GM23248 (cell line): ENCODE measurements around the gene TARP.

Experiments used
- DNase-seq: peaks from one replicate; pipeline ENCODE4 v3.0.0-alpha.2; 2015
- H2AFZ ChIP-seq: fragments of 200-600 bp; sonication (generic); 2 replicates; pipeline ENCODE4 v1.6.1; 2016; ENCODE audit warnings: antibody characterized with exemption
- H3F3A ChIP-seq: fragments of 200-600 bp; sonication (generic); 2 replicates; pipeline ENCODE4 v1.6.1; 2016; ENCODE audit warnings: mild to moderate bottlenecking, antibody characterized with exemption, mixed run types; ENCODE audit not compliant: insufficient read depth
- H3K27ac ChIP-seq: fragments of 200-600 bp; sonication (generic); 2 replicates; pipeline ENCODE4 v1.5.1; 2016; ENCODE audit warnings: mild to moderate bottlenecking
- H3K27me3 ChIP-seq: fragments of 200-600 bp; sonication (generic); replicated peaks from 2 replicates; pipeline ENCODE4 v1.6.1; 2016; ENCODE audit warnings: mild to moderate bottlenecking; ENCODE audit not compliant: insufficient read depth
- H3K36me3 ChIP-seq: fragments of 200-600 bp; sonication (generic); 2 replicates; pipeline ENCODE4 v1.6.1; 2016; ENCODE audit warnings: low read depth, mild to moderate bottlenecking
- H3K4me1 ChIP-seq: fragments of 200-600 bp; sonication (generic); 2 replicates; pipeline ENCODE4 v1.6.1; 2016; ENCODE audit warnings: mild to moderate bottlenecking; ENCODE audit not compliant: insufficient read depth
- H3K4me2 ChIP-seq: fragments of 200-600 bp; sonication (generic); one replicate; pipeline ENCODE4 v1.6.1; 2016; ENCODE audit warnings: mild to moderate bottlenecking; ENCODE audit not compliant: unreplicated experiment
- H3K4me3 ChIP-seq: fragments of 200-600 bp; sonication (generic); 2 replicates; pipeline ENCODE4 v1.5.1; 2016; ENCODE audit warnings: mild to moderate bottlenecking
- H3K79me2 ChIP-seq: fragments of 200-600 bp; sonication (generic); 2 replicates; pipeline ENCODE4 v1.6.1; 2016; ENCODE audit warnings: mild to moderate bottlenecking; ENCODE audit not compliant: insufficient read depth
- H3K9ac ChIP-seq: fragments of 200-600 bp; sonication (generic); 2 replicates; pipeline ENCODE4 v1.6.1; 2016; ENCODE audit warnings: mild to moderate bottlenecking
- H3K9me2 ChIP-seq: fragments of 200-600 bp; sonication (generic); 2 replicates; pipeline ENCODE4 v1.6.1; 2016; ENCODE audit warnings: mixed run types, mild to moderate bottlenecking, moderate library complexity; ENCODE audit not compliant: insufficient read depth
- H3K9me3 ChIP-seq: fragments of 200-600 bp; sonication (generic); one replicate; pipeline ENCODE4 v1.6.1; 2017; ENCODE audit warnings: low read depth
- H4K20me1 ChIP-seq: fragments of 200-600 bp; sonication (generic); 2 replicates; pipeline ENCODE4 v1.6.0; 2016; ENCODE audit not compliant: insufficient read depth
- EZH2 ChIP-seq: fragments of 200-600 bp; sonication (generic); IDR thresholded peaks from 2 replicates; pipeline ENCODE4 v1.6.1; 2018; ENCODE audit warnings: antibody characterized with exemption, mild to moderate bottlenecking; ENCODE audit not compliant: insufficient read depth, poor library complexity, severe bottlenecking
- EZH2phosphoT487 ChIP-seq: fragments of 200-600 bp; sonication (generic); IDR thresholded peaks from 2 replicates; pipeline ENCODE4 v1.6.1; 2018; ENCODE audit warnings: antibody characterized with exemption, moderate library complexity, mild to moderate bottlenecking, low read depth; ENCODE audit not compliant: insufficient read depth
- WGBS, 2 experiments: methylation state at CpG; one replicate each; pipeline ENCODE4 v1.1.6; 2015 to 2017; ENCODE audit warnings: low lambda C conversion rate in 2 of 2, low coverage in 1 of 2; ENCODE audit errors: missing lambda C conversion rate in 2 of 2; 5-methylcytosine and 5-hydroxymethylcytosine counted together
- in situ Hi-C: fragments of 300-500 bp; cut with MboI; formaldehyde crosslinking; loops from 2 replicates; pipeline ENCODE4 v1.15.0; 2020

TARP gene

GRCh38 chr7:38296059-38296857 lies 22.8 kb upstream of the TARP start:
- in situ Hi-C loops = no loop called here
- Histone ChIP-seq H3K27ac (no peak overlapping the region), H3K4me1 (no peaks in the 10 kb centered on the region), H3K4me2 (no peak overlapping the region), H3K4me3 (no peak overlapping the region), H3K9me2 (no peaks in the 10 kb centered on the region), H3K9ac (no peak overlapping the region), H3K9me3 (no peaks in the 10 kb centered on the region), H2AFZ (no peak overlapping the region), H4K20me1 (no peaks in the 10 kb centered on the region), H3F3A (no peaks in the 10 kb centered on the region), H3K27me3 (peaks cover 17% of the 10 kb centered on the region), H3K79me2 (no peaks in the 10 kb centered on the region), H3K36me3 (no peaks in the 10 kb centered on the region)
- no peak for DNase-seq
- TF ChIP-seq EZH2 = no peak
- no peak for TF ChIP-seq EZH2phosphoT487
- WGBS, 2 experiments = 29 to 35% methylated on average over 5 of the region's 5 CpGs

- WGBS, 2 experiments = 6 to 14% methylated on average over 2 of the region's 2 CpGs
- Histone ChIP-seq H4K20me1 (no peaks in the 10 kb centered on the region), H3K79me2 (no peaks in the 10 kb centered on the region), H3K27me3 (peaks cover 11% of the 10 kb centered on the region), H3K4me1 (no peaks in the 10 kb centered on the region), H3K4me3 (no peak overlapping the region), H3K9me2 (no peaks in the 10 kb centered on the region), H3K9me3 (no peaks in the 10 kb centered on the region), H3K9ac (no peak overlapping the region), H3K27ac (no peak overlapping the region), H3F3A (no peaks in the 10 kb centered on the region), H3K36me3 (no peaks in the 10 kb centered on the region), H3K4me2 (no peak overlapping the region), H2AFZ (no peak overlapping the region)
- TF ChIP-seq EZH2phosphoT487 (no peak), EZH2 (no peak)
- in situ Hi-C loops = no loop called here
- DNase-seq = no peak
Measured at GRCh38 chr7:38294926-38295325, 21.5 kb upstream of the TARP start.

GRCh38 chr7:38292442-38292841 lies 19.0 kb upstream of the TARP start:
- 52 to 56% methylated on average over 3 of the region's 3 CpGs for WGBS, 2 experiments
- no peak for TF ChIP-seq EZH2phosphoT487
- TF ChIP-seq EZH2 = no peak
- in situ Hi-C loops = no loop called here

GRCh38 chr7:38291650-38292049 lies 18.2 kb upstream of the TARP start:
- H2AFZ ChIP-seq = no peak overlapping the region
- H3K9me3 ChIP-seq = no peaks in the 10 kb centered on the region
- H3K4me2 ChIP-seq = no peak overlapping the region
- no peaks in the 10 kb centered on the region for H4K20me1 ChIP-seq
- TF ChIP-seq EZH2phosphoT487 (no peak), EZH2 (no peak)
- no peak overlapping the region for H3K27ac ChIP-seq
- H3K9ac ChIP-seq = no peak overlapping the region
- H3K27me3 ChIP-seq = peaks cover 18% of the 10 kb centered on the region
- H3K4me1 ChIP-seq = no peaks in the 10 kb centered on the region
- WGBS, 2 experiments = 84 to 88% methylated on average over 2 of the region's 2 CpGs
- H3K36me3 ChIP-seq = no peaks in the 10 kb centered on the region
- no peaks in the 10 kb centered on the region for H3K79me2 ChIP-seq
- in situ Hi-C loops = no loop called here
- no peak overlapping the region for H3K4me3 ChIP-seq
- no peaks in the 10 kb centered on the region for H3K9me2 ChIP-seq
- H3F3A ChIP-seq = no peaks in the 10 kb centered on the region
- DNase-seq = no peak

More at GRCh38 chr7:38292442-38292841, 19.0 kb upstream of the TARP start:
- Histone ChIP-seq H4K20me1 (no peaks in the 10 kb centered on the region), H3K27me3 (peaks cover 15% of the 10 kb centered on the region), H3K4me2 (no peak overlapping the region), H3K4me3 (no peak overlapping the region), H3K4me1 (no peaks in the 10 kb centered on the region), H2AFZ (no peak overlapping the region), H3K9me3 (no peaks in the 10 kb centered on the region), H3K36me3 (no peaks in the 10 kb centered on the region), H3K9ac (no peak overlapping the region), H3K79me2 (no peaks in the 10 kb centered on the region), H3K27ac (no peak overlapping the region), H3F3A (no peaks in the 10 kb centered on the region), H3K9me2 (no peaks in the 10 kb centered on the region)
- DNase-seq = no peak
